ENCODE results near the gene DOC2A. TPM values are rescaled to one million over a fixed set of nuclear protein-coding genes. Genes with fewer than 3 reads are reported as not detected.
A peak's percentile ranks its signal among the peaks of the same experiment; 100 is the strongest.
"Not testable (repeated sequence)": the region's sequence is repeated elsewhere in the genome, so short reads cannot be mapped to it uniquely, and the experiment has no call there.

DOC2A gene
- total RNA-seq, 1 experiment from 2014 or later = 0.45 TPM

- no peak for DNase-seq (ENCODE audit: low spot score)
These were observed 17.0 kb upstream of the DOC2A start for GRCh38 chr16:30027588-30028437.

GRCh38 chr16:30026449-30026848 is 15.6 kb upstream of the DOC2A start:
- DNase-seq (ENCODE audit: low spot score) = no peak

GRCh38 chr16:30025574-30025973 is 14.7 kb upstream of the DOC2A start:
- DNase-seq (ENCODE audit: low spot score) = no peak

GRCh38 chr16:30025156-30025555 is 14.3 kb upstream of the DOC2A start:
- DNase-seq (ENCODE audit: low spot score) = no peak

- DNase-seq (ENCODE audit: low spot score) = no peak
These were observed 13.6 kb upstream of the DOC2A start for GRCh38 chr16:30024451-30024850.

- DNase-seq (ENCODE audit: low spot score) = no peak
These were observed 12.8 kb upstream of the DOC2A start for GRCh38 chr16:30023586-30023985.

- DNase-seq (ENCODE audit: low spot score) = no peak
These were observed 12.1 kb upstream of the DOC2A start, which contains the start of gene C16orf92 for GRCh38 chr16:30022887-30023286. Gene C16orf92 (plus strand): TSS chr16:30023198. CDS start chr16:30023341, 143 bp downstream.

- DNase-seq (ENCODE audit: low spot score) = peak; percentile 64
These were observed 7.9 kb upstream of the DOC2A start for GRCh38 chr16:30018731-30019158.

- not testable (repeated sequence) for DNase-seq (ENCODE audit: low spot score)
These were observed 7.1 kb upstream of the DOC2A start for GRCh38 chr16:30017937-30018336.

- no peak for DNase-seq (ENCODE audit: low spot score)
These were observed 6.4 kb upstream of the DOC2A start for GRCh38 chr16:30017277-30017656.

- DNase-seq (ENCODE audit: low spot score) = no peak
These were observed 5.9 kb upstream of the DOC2A start for GRCh38 chr16:30016555-30017276.

GRCh38 chr16:30015450-30015849 is 4.6 kb upstream of the DOC2A start:
- DNase-seq (ENCODE audit: low spot score) = not testable (repeated sequence)

GRCh38 chr16:30012598-30012997 is 1.8 kb upstream of the DOC2A start:
- DNase-seq (ENCODE audit: low spot score) = not testable (repeated sequence)

- no peak for DNase-seq (ENCODE audit: low spot score)
These were observed 1.1 kb upstream of the DOC2A start for GRCh38 chr16:30011714-30012504.

- DNase-seq (ENCODE audit: low spot score) = no peak
These were observed 610 bp downstream of the DOC2A start for GRCh38 chr16:30009990-30010843.

- DNase-seq (ENCODE audit: low spot score) = no peak
These were observed 1.6 kb downstream of the DOC2A start for GRCh38 chr16:30009085-30009862.

- no peak for DNase-seq (ENCODE audit: low spot score)
These were observed 3.4 kb downstream of the DOC2A start for GRCh38 chr16:30007378-30007895.

- no peak for DNase-seq (ENCODE audit: low spot score)
These were observed 4.0 kb downstream of the DOC2A start for GRCh38 chr16:30006659-30007377.

GRCh38 chr16:30006095-30006473 is 4.7 kb downstream of the DOC2A start:
- no peak for DNase-seq (ENCODE audit: low spot score)
